MM.1S (cell line): ENCODE measurements around the gene METTL2B.
"Not testable (repeated sequence)": the region's sequence is repeated elsewhere in the genome, so short reads cannot be mapped to it uniquely, and the experiment has no call there.

Experiments
- DNase-seq: peaks from one replicate; pipeline ENCODE4 v3.0.0-alpha.2; 2015
- H2AFZ ChIP-seq: fragments of 300-600 bp; sonication (generic); 2 replicates; pipeline ENCODE4 v1.6.0; 2016; ENCODE audit warnings: antibody characterized with exemption, low read length
- H3F3A ChIP-seq: fragments of 300-600 bp; sonication (generic); 2 replicates; pipeline ENCODE4 v1.6.1; 2016; ENCODE audit warnings: mild to moderate bottlenecking, antibody characterized with exemption, low read length, moderate library complexity, mixed read lengths; ENCODE audit not compliant: insufficient read depth
- H3K27ac ChIP-seq: fragments of 300-600 bp; sonication (generic); 2 replicates; pipeline ENCODE4 v1.5.1; 2016; ENCODE audit warnings: mild to moderate bottlenecking, low read length
- H3K27me3 ChIP-seq: fragments of 300-600 bp; sonication (generic); replicated peaks from 2 replicates; pipeline ENCODE4 v1.6.0; 2016; ENCODE audit warnings: low read length; ENCODE audit not compliant: insufficient read depth
- H3K36me3 ChIP-seq: fragments of 300-600 bp; sonication (generic); replicated peaks from 2 replicates; pipeline ENCODE4 v1.6.1; 2016; ENCODE audit warnings: mild to moderate bottlenecking, low read length, mixed read lengths; ENCODE audit not compliant: insufficient read depth
- H3K4me1 ChIP-seq: fragments of 300-600 bp; sonication (generic); 2 replicates; pipeline ENCODE4 v1.6.1; 2016; ENCODE audit warnings: low read length, mixed read lengths
- H3K4me2 ChIP-seq: fragments of 300-600 bp; sonication (generic); 2 replicates; pipeline ENCODE4 v1.6.0; 2016; ENCODE audit warnings: low read depth, low read length
- H3K4me3 ChIP-seq: fragments of 300-600 bp; sonication (generic); 2 replicates; pipeline ENCODE4 v1.5.1; 2016; ENCODE audit warnings: low read length, mixed read lengths
- H3K79me2 ChIP-seq: fragments of 300-600 bp; sonication (generic); 2 replicates; pipeline ENCODE4 v1.6.1; 2016; ENCODE audit warnings: mixed run types, low read length, mixed read lengths
- H3K9ac ChIP-seq: fragments of 300-600 bp; sonication (generic); 2 replicates; pipeline ENCODE4 v1.6.1; 2016; ENCODE audit warnings: low read length, mixed read lengths
- H3K9me2 ChIP-seq: fragments of 300-600 bp; sonication (generic); replicated peaks from 2 replicates; pipeline ENCODE4 v1.6.1; 2016; ENCODE audit warnings: mild to moderate bottlenecking, low read length, mixed read lengths; ENCODE audit not compliant: insufficient read depth
- H3K9me3 ChIP-seq: fragments of 300-600 bp; sonication (generic); replicated peaks from 2 replicates; pipeline ENCODE4 v1.6.1; 2016; ENCODE audit warnings: mild to moderate bottlenecking, low read length, mixed read lengths; ENCODE audit not compliant: insufficient read depth
- H4K20me1 ChIP-seq: fragments of 300-600 bp; sonication (generic); 2 replicates; pipeline ENCODE4 v1.6.1; 2016; ENCODE audit warnings: mild to moderate bottlenecking, low read length, moderate library complexity, mixed read lengths; ENCODE audit not compliant: insufficient read depth
- EZH2 ChIP-seq: fragments of 300-600 bp; sonication (generic); optimal IDR thresholded peaks from 2 replicates; pipeline ENCODE3; 2017; ENCODE audit warnings: low read depth, mild to moderate bottlenecking, antibody characterized with exemption, low read length, mixed read lengths
- EZH2phosphoT487 ChIP-seq: fragments of 300-600 bp; sonication (generic); IDR thresholded peaks from 2 replicates; pipeline ENCODE4 v1.6.1; 2018; ENCODE audit warnings: antibody characterized with exemption, low read length
- TF ChIP-seq, protein P1 (sequence below): fragments of 300-600 bp; sonication (generic); IDR thresholded peaks from 2 replicates; pipeline ENCODE4 v1.5.1; 2016; ENCODE audit warnings: antibody characterized with exemption, low read length, mixed read lengths

Gene METTL2B

DNA sequence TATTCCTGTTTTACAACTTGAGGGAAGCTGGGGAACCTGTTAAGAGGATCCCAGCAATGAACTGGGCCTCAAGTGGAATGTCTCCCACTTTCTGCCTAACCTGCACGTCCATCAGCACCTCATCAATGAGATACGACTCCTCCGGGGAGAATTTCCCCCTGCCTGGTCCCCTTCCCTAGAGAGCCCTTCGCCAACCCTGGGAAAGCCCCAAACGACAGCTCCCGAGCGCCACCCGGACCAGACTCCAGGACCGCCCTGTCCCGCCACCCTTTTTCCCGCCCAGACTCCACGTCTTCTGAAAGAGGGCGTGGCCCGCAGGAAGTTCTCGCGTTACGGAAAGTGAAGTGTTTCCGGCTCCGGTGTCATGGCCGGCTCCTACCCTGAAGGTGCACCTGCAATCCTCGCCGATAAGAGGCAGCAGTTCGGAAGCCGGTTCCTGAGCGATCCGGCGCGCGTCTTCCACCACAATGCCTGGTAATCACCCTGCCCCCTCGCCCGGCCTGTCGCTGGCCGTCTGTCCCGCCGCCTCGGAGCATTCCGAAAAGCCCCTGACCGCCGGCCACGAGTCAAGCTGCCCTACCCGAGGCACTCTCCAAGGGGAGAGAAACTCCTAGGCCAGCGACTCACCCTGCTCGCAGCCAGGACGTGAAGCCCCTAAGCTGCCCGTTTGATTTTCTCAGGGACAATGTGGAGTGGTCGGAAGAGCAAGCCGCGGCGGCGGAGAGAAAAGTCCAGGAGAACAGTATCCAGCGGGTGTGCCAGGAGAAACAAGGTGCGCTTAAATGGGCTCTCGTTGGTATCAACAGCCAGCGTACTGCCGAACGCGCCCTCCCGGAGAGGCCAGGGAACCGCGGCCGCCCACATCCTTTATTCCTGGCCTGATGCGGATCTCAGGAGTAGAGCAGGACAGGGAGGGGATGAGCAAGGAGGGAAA is at the start of gene METTL2B:
Gene METTL2B (plus strand): TSS at position 347 of the 934 bp plus-strand sequence. CDS start 18 bp downstream, at position 365.
- not testable (repeated sequence) for H3K9me2 ChIP-seq, H3K36me3 ChIP-seq, H4K20me1 ChIP-seq, H3K9me3 ChIP-seq, H3K4me1 ChIP-seq, H3K27me3 ChIP-seq, H3F3A ChIP-seq
- Histone ChIP-seq H3K4me2 (peak within 1 kb of the TSS; percentile 93), H3K9ac (peak within 1 kb of the TSS; percentile 93), H2AFZ (peak within 1 kb of the TSS; percentile 83), H3K27ac (peak within 1 kb of the TSS; percentile 89), H3K4me3 (peak within 1 kb of the TSS; percentile 90), H3K79me2 (peaks cover 42% of the 10 kb centered on the region)
- DNase-seq: peak; percentile 99
- TF ChIP-seq, protein P1, sequence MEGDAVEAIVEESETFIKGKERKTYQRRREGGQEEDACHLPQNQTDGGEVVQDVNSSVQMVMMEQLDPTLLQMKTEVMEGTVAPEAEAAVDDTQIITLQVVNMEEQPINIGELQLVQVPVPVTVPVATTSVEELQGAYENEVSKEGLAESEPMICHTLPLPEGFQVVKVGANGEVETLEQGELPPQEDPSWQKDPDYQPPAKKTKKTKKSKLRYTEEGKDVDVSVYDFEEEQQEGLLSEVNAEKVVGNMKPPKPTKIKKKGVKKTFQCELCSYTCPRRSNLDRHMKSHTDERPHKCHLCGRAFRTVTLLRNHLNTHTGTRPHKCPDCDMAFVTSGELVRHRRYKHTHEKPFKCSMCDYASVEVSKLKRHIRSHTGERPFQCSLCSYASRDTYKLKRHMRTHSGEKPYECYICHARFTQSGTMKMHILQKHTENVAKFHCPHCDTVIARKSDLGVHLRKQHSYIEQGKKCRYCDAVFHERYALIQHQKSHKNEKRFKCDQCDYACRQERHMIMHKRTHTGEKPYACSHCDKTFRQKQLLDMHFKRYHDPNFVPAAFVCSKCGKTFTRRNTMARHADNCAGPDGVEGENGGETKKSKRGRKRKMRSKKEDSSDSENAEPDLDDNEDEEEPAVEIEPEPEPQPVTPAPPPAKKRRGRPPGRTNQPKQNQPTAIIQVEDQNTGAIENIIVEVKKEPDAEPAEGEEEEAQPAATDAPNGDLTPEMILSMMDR: peak; percentile 57

DNA sequence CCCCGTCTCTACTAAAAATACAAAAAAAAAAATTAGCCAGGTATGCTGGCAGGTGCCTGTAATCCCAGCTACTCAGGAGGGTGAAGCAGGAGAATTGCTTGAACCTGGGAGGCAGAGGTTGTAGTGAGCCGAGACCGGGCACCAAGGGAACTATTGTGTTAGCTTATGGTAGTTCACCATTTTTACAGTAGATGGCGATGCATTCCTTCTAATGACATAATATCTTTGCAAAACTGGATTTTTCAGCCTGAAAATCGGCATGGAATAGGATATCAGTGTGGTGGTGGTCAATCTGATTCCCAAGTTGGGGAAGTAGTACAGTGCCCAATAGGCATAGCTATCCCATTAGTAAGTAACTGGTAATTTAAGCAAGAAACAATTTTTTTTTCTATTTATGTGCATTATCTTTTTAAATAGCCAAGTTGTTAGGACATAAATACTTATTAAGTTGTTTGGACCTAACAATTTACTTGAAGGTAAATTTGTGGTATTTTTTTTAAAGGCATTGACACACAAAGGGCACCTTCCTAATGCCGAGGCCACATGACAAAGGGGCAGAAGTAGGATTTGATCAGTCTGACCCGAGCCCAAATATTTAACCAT is 49.2 kb upstream of the METTL2B start:
- H3K79me2 ChIP-seq: no peaks in the 10 kb centered on the region
- no peaks in the 10 kb centered on the region for H3K36me3 ChIP-seq
- H3K9ac ChIP-seq: no peak overlapping the region
- H3F3A ChIP-seq: no peaks in the 10 kb centered on the region
- H3K9me3 ChIP-seq: no peaks in the 10 kb centered on the region
- no peaks in the 10 kb centered on the region for H3K4me1 ChIP-seq
- no peaks in the 10 kb centered on the region for H3K9me2 ChIP-seq
- H3K27ac ChIP-seq: no peak overlapping the region
- no peak overlapping the region for H2AFZ ChIP-seq
- no peak for TF ChIP-seq EZH2
- TF ChIP-seq, protein P1: peak; percentile 77
- H3K27me3 ChIP-seq: no peaks in the 10 kb centered on the region
- DNase-seq: peak; percentile 72
- H4K20me1 ChIP-seq: no peaks in the 10 kb centered on the region
- no peak overlapping the region for H3K4me3 ChIP-seq
- no peak overlapping the region for H3K4me2 ChIP-seq

GRCh38 chr7:128430207-128430606 is 46.3 kb upstream of the METTL2B start:
- Histone ChIP-seq H3K9me3 (no peaks in the 10 kb centered on the region), H3K4me3 (no peak overlapping the region), H4K20me1 (no peaks in the 10 kb centered on the region), H3K4me2 (no peak overlapping the region), H3K4me1 (no peaks in the 10 kb centered on the region), H3K9ac (no peak overlapping the region), H2AFZ (no peak overlapping the region), H3K36me3 (no peaks in the 10 kb centered on the region), H3K9me2 (no peaks in the 10 kb centered on the region), H3K79me2 (no peaks in the 10 kb centered on the region), H3K27ac (no peak overlapping the region), H3F3A (no peaks in the 10 kb centered on the region), H3K27me3 (no peaks in the 10 kb centered on the region)
- TF ChIP-seq, protein P1: peak; percentile 17
- TF ChIP-seq EZH2 (no peak), EZH2phosphoT487 (no peak)
- no peak for DNase-seq
